Keratinocyte (primary cell): ENCODE results near the gene MAP7.

Experiments used
- CTCF ChIP-seq, 3 experiments: IDR thresholded peaks in 1 of 3; conservative IDR thresholded peaks in 1 of 3; optimal IDR thresholded peaks in 1 of 3; 2 replicates in 2 of 3; 3 replicates in 1 of 3; pipeline versions ENCODE3 to v1.5.1; 2011; ENCODE audit warnings: low read length in 3 of 3, mild to moderate bottlenecking in 3 of 3, moderate library complexity in 2 of 3, control low read depth in 1 of 3, inconsistent platforms in 1 of 3; ENCODE audit not compliant: insufficient read depth in 2 of 3; ENCODE audit errors: extremely low read depth in 1 of 3
- EZH2 ChIP-seq: IDR thresholded peaks from one replicate; pipeline ENCODE4 v1.6.1; 2012; ENCODE audit warnings: inconsistent platforms, mild to moderate bottlenecking, low read length, moderate library complexity

- TF ChIP-seq CTCF (optimal IDR thresholded peaks at IDR 0.05 in 1 of 3, IDR thresholded peaks at IDR 0.05 in 1 of 3, conservative IDR thresholded peaks at IDR 0.05 in 1 of 3; ENCODE audit: extremely low read depth in 1 of 3, insufficient read depth in 2 of 3, low read length in 3 of 3) (no peak), EZH2 (no peak)
Measured at GRCh38 chr6:136483906-136484305, 66.3 kb downstream of the MAP7 start.
